Lower leg skin (tissue), 3 donors: ENCODE measurements around the gene DSTN.

ENCODE experiments used
- POLR2A ChIP-seq, 2 donors: fragments of 450-650 bp; IDR thresholded peaks; one replicate each; pipeline ENCODE4 v1.6.1; 2016 to 2017; ENCODE audit warnings: antibody characterized with exemption in 2 of 2, mild to moderate bottlenecking in 1 of 2, moderate library complexity in 1 of 2
- TF ChIP-seq, protein P1 (sequence below), 3 donors: fragments of 450-650 bp; IDR thresholded peaks; one replicate each; pipeline ENCODE4 v1.5.1; 2016; ENCODE audit warnings: antibody characterized with exemption in 3 of 3, mild to moderate bottlenecking in 3 of 3, moderate library complexity in 2 of 3

DNA sequence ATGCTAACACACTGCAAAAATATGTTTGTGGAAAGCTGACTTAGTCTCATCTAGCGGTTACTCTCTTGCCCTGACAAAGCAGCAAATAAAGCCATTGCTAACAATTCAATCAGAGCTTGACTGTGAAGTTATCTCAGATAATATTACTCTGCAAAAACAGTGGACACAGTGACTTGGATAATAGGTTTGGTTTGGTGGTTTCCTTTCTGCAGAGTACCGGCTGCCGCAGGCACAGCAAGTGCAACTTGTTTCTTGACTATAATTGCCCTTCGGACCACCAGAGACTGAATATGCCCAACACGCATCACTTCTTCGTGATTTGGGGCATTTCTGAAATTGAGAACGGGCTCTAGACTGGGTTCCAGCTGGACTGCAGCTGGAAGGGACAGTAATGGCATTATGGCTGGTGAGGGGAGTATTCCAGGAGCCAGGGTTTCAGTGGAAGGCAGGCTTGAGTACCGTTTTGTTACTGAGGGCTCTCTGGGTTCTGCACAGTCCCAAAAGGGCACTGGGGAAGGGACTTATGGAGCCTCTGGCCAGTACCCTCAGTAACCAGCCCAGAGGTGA lies 40.0 kb downstream of the DSTN start:
- TF ChIP-seq, protein P1, sequence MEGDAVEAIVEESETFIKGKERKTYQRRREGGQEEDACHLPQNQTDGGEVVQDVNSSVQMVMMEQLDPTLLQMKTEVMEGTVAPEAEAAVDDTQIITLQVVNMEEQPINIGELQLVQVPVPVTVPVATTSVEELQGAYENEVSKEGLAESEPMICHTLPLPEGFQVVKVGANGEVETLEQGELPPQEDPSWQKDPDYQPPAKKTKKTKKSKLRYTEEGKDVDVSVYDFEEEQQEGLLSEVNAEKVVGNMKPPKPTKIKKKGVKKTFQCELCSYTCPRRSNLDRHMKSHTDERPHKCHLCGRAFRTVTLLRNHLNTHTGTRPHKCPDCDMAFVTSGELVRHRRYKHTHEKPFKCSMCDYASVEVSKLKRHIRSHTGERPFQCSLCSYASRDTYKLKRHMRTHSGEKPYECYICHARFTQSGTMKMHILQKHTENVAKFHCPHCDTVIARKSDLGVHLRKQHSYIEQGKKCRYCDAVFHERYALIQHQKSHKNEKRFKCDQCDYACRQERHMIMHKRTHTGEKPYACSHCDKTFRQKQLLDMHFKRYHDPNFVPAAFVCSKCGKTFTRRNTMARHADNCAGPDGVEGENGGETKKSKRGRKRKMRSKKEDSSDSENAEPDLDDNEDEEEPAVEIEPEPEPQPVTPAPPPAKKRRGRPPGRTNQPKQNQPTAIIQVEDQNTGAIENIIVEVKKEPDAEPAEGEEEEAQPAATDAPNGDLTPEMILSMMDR (IDR thresholded peaks at IDR 0.05), result no peak
- TF ChIP-seq POLR2A (IDR thresholded peaks at IDR 0.05), result no peak
